ENCODE measurements around the gene PARS2. TPM values are rescaled to one million over a fixed set of nuclear protein-coding genes. Genes with fewer than 3 reads are reported as not detected.

Gene PARS2
- total and polyA plus RNA-seq, 4 donors, result 2.1 to 4.1 (median 3.3) TPM

GRCh38 chr1:54782588-54782987 is 18.3 kb upstream of the PARS2 start (continued):
- no peak for TF ChIP-seq CTCF (IDR thresholded peaks at IDR 0.05; ENCODE audit: low read depth, low read length, missing input control)
- TF ChIP-seq HNF4G (IDR thresholded peaks at IDR 0.05), result no peak
- no peak for TF ChIP-seq NR2F2 (IDR thresholded peaks at IDR 0.05)
- TF ChIP-seq ATF3 (IDR thresholded peaks at IDR 0.05), result no peak

GRCh38 chr1:54782156-54782555 is 17.8 kb upstream of the PARS2 start:
- no peak for TF ChIP-seq EGR1 (IDR thresholded peaks at IDR 0.05; ENCODE audit: low read depth in 2 of 2)
- no peak for TF ChIP-seq REST (IDR thresholded peaks at IDR 0.05)
- no peak for TF ChIP-seq RAD21 (IDR thresholded peaks at IDR 0.05)
- TF ChIP-seq GABPA (IDR thresholded peaks at IDR 0.05 in 1 of 2, conservative IDR thresholded peaks at IDR 0.05 in 1 of 2), result no peak
- no peak for TF ChIP-seq CTCF (IDR thresholded peaks at IDR 0.05; ENCODE audit: low read depth, low read length, missing input control)
- no peak for TF ChIP-seq HNF4A (conservative IDR thresholded peaks at IDR 0.05)
- no peak for TF ChIP-seq ATF3 (IDR thresholded peaks at IDR 0.05)
- TF ChIP-seq HNF4G (IDR thresholded peaks at IDR 0.05), result no peak
- no peak for TF ChIP-seq SP1 (IDR thresholded peaks at IDR 0.05)
- no peak for TF ChIP-seq NR2F2 (IDR thresholded peaks at IDR 0.05)
- TF ChIP-seq ZBTB33 (IDR thresholded peaks at IDR 0.05), result no peak
- no peak for TF ChIP-seq TAF1 (conservative IDR thresholded peaks at IDR 0.05)
- no peak for TF ChIP-seq MAX (IDR thresholded peaks at IDR 0.05)
- TF ChIP-seq JUND (IDR thresholded peaks at IDR 0.05), result no peak
- TF ChIP-seq FOXA2 (IDR thresholded peaks at IDR 0.05), result no peak
- Histone ChIP-seq H3K4me3 (ENCODE audit: low read depth in 1 of 3, low read length in 3 of 3) (no peak overlapping the region), H3K4me1 (ENCODE audit: control insufficient read depth in 4 of 4, insufficient read depth in 4 of 4, low read length in 3 of 4) (no peaks in the 10 kb centered on the region), H3K9me3 (ENCODE audit: control insufficient read depth in 4 of 4, low read length in 3 of 4) (no peaks in the 10 kb centered on the region), H3K36me3 (ENCODE audit: control insufficient read depth in 4 of 4, insufficient read depth in 3 of 4, low read depth in 1 of 4, low read length in 3 of 4) (peaks cover 0 to 10% (median 2%) of the 10 kb centered on the region in 4 donors), H3K27me3 (ENCODE audit: control insufficient read depth in 4 of 4, insufficient read depth in 4 of 4, low read length in 3 of 4) (no peaks in the 10 kb centered on the region), H3K27ac (ENCODE audit: low read depth in 1 of 2, low read length in 2 of 2) (no peak overlapping the region), H3K9ac (ENCODE audit: low read depth in 1 of 2, low read length in 2 of 2) (no peak overlapping the region)
- 90% methylated on average over 6 of the region's 6 CpGs for WGBS
- DNase-seq (ENCODE audit: low spot score), result no peak

Data from liver (tissue), 9 donors.